HepG2 (cell line): ENCODE results near the gene GDAP1L1. TPM values are rescaled to one million over a fixed set of nuclear protein-coding genes. Genes with fewer than 3 reads are reported as not detected.

Experiments used
- ATAC-seq: fragments of 200-7000 bp; cut with Tn5 transposase; 3 replicates; pipeline ENCODE4 v1.9.1; 2020; ENCODE audit warnings: mild to moderate bottlenecking, moderate library complexity
- BruUV-seq: library from RNA; stranded (reverse); fragments of 400-500 nt; replicated peaks from 2 replicates; lab custom pipeline; 2021; lab: Mats Ljungman, UMichigan
- CTCF ChIA-PET: fragments of 300-600 bp; formaldehyde crosslinking; extraction: SDS; loops from one replicate; lab custom pipeline; 2021; ENCODE audit warnings: low total read pairs, inconsistent platforms, low intra/inter-chr PET ratio; lab: Yijun Ruan, JAX
- POLR2A ChIA-PET: fragments of 350-600 bp; sonication (Branson Sonifier 250); formaldehyde crosslinking; loops from one replicate; lab custom pipeline; 2020; ENCODE audit warnings: antibody characterized with exemption, inconsistent platforms; lab: Yijun Ruan, JAX
- DNase-seq: peaks from one replicate; pipeline ENCODE4 v3.0.0-alpha.2; 2015; ENCODE audit warnings: low spot score
- FAIRE-seq: peaks from 3 replicates; lab custom pipeline; 2011; peaks lifted over from hg19 to GRCh38; lab: Jason Lieb, UNC
- H2AFZ ChIP-seq: one replicate; pipeline ENCODE4 v1.6.1; 2011; ENCODE audit warnings: low read length, inconsistent platforms
- H3K27ac ChIP-seq: fragments of 300-600 bp; 3 replicates; pipeline ENCODE4 v1.8.0; 2011; ENCODE audit warnings: mixed run types, mild to moderate bottlenecking, mixed read lengths, low read length, inconsistent platforms; ENCODE audit not compliant: insufficient read depth; ENCODE audit errors: extremely low read length
- H3K27me3 ChIP-seq, 2 experiments: fragments of 200-600 bp in 1 of 2; 2 replicates in 1 of 2; 3 replicates in 1 of 2; pipeline versions ENCODE4 v1.6.0 to v1.8.0; 2011; ENCODE audit warnings: low read length in 2 of 2, mild to moderate bottlenecking in 2 of 2, moderate library complexity in 2 of 2, inconsistent platforms in 1 of 2; ENCODE audit not compliant: insufficient read depth in 2 of 2, control insufficient read depth in 1 of 2
- H3K36me3 ChIP-seq, 2 experiments: fragments of 200-600 bp in 1 of 2; replicated peaks in 1 of 2; 2 replicates in 1 of 2; 3 replicates in 1 of 2; pipeline versions ENCODE4 v1.5.1 to v1.8.0; 2011; ENCODE audit warnings: low read length in 2 of 2, inconsistent platforms in 1 of 2; ENCODE audit not compliant: insufficient read depth in 2 of 2, control insufficient read depth in 1 of 2
- H3K4me1 ChIP-seq: 2 replicates; pipeline ENCODE4 v1.5.1; 2012; ENCODE audit warnings: low read length, inconsistent platforms; ENCODE audit not compliant: insufficient read depth
- H3K4me2 ChIP-seq: 2 replicates; pipeline ENCODE4 v1.6.0; 2011; ENCODE audit warnings: low read depth, low read length, inconsistent platforms
- H3K4me3 ChIP-seq, 3 experiments: fragments of 200-600 bp in 1 of 3; sonication (generic), shearing (Covaris generic) in 1 of 3; replicated peaks in 1 of 3; 2 replicates each; pipeline ENCODE4 v1.5.1; 2011 to 2016; ENCODE audit warnings: low read length in 3 of 3, inconsistent platforms in 2 of 3, low read depth in 2 of 3, mild to moderate bottlenecking in 2 of 3, control low read depth in 1 of 3, mixed read lengths in 1 of 3; ENCODE audit not compliant: insufficient read depth in 1 of 3
- H3K79me2 ChIP-seq: one replicate; pipeline ENCODE4 v1.6.1; 2011; ENCODE audit warnings: low read length, inconsistent platforms; ENCODE audit not compliant: insufficient read depth
- H3K9ac ChIP-seq: 2 replicates; pipeline ENCODE4 v1.6.0; 2011; ENCODE audit warnings: mild to moderate bottlenecking, low read depth, low read length, inconsistent platforms; ENCODE audit not compliant: insufficient read depth
- H3K9me3 ChIP-seq: 2 replicates; pipeline ENCODE4 v1.5.1; 2012; ENCODE audit warnings: mild to moderate bottlenecking, low read length
- H4K20me1 ChIP-seq: 2 replicates; pipeline ENCODE4 v1.6.0; 2011; ENCODE audit warnings: inconsistent platforms, mild to moderate bottlenecking, low read length, moderate library complexity; ENCODE audit not compliant: insufficient read depth
- CBX1 ChIP-seq: IDR thresholded peaks from one replicate; pipeline ENCODE4 v1.6.1; 2016; ENCODE audit warnings: antibody characterized with exemption, low read depth
- CREM ChIP-seq, 2 experiments: sonication (generic) in 1 of 2; formaldehyde crosslinking in 1 of 2; IDR thresholded peaks; 2 replicates each; pipeline versions ENCODE4 v1.4.0 to v1.6.1; 2016 to 2020; ENCODE audit warnings: antibody characterized with exemption in 1 of 2, mild to moderate bottlenecking in 1 of 2, missing genetic modification reagents in 1 of 2
- DMTF1 ChIP-seq: sonication (generic); formaldehyde crosslinking; IDR thresholded peaks from 2 replicates; pipeline ENCODE4 v1.4.0; 2020; ENCODE audit warnings: mild to moderate bottlenecking, missing genetic modification reagents
- ETV6 ChIP-seq: sonication (generic); formaldehyde crosslinking; conservative IDR thresholded peaks from 2 replicates; pipeline ENCODE4 v1.4.0; 2020; ENCODE audit warnings: missing genetic modification reagents
- GABPB1 ChIP-seq: IDR thresholded peaks from 2 replicates; pipeline ENCODE4 v1.6.1; 2016; ENCODE audit warnings: mild to moderate bottlenecking, missing genetic modification reagents, moderate library complexity, missing compliant biosample characterization
- HOXA9 ChIP-seq: sonication (generic); formaldehyde crosslinking; IDR thresholded peaks from 2 replicates; pipeline ENCODE4 v1.8.1; 2022; ENCODE audit warnings: missing genetic modification reagents, mild to moderate bottlenecking, moderate library complexity, borderline replicate concordance
- MAFF ChIP-seq: IDR thresholded peaks from 2 replicates; pipeline ENCODE4 v1.6.1; 2011; ENCODE audit warnings: low read depth, low read length, improper control_type of control experiment
- MAFK ChIP-seq, 2 experiments: IDR thresholded peaks in 1 of 2; conservative IDR thresholded peaks in 1 of 2; 2 replicates each; pipeline ENCODE4 v1.6.1; 2011; ENCODE audit warnings: improper control_type of control experiment in 2 of 2, low read length in 2 of 2
- NFKB2 ChIP-seq: sonication (generic); formaldehyde crosslinking; IDR thresholded peaks from 2 replicates; pipeline ENCODE4 v1.4.0; 2020; ENCODE audit warnings: missing genetic modification reagents, borderline replicate concordance
- NR0B2 ChIP-seq: sonication (generic); formaldehyde crosslinking; IDR thresholded peaks from 2 replicates; pipeline ENCODE4 v1.4.0; 2020; ENCODE audit warnings: mild to moderate bottlenecking, missing genetic modification reagents
- POLR2AphosphoS2 ChIP-seq: IDR thresholded peaks from 2 replicates; pipeline ENCODE4 v1.6.1; 2011; ENCODE audit warnings: low read depth, low read length, improper control_type of control experiment
- RBAK ChIP-seq: sonication (generic); formaldehyde crosslinking; IDR thresholded peaks from 2 replicates; pipeline ENCODE4 v1.5.1; 2020; ENCODE audit warnings: mild to moderate bottlenecking, missing genetic modification reagents
- RBFOX2 ChIP-seq: fragments of 200-400 bp; formaldehyde crosslinking; IDR thresholded peaks from 2 replicates; pipeline ENCODE4 v1.6.1; 2017; ENCODE audit warnings: low read depth, mild to moderate bottlenecking, low read length
- RELA ChIP-seq: sonication (generic); formaldehyde crosslinking; IDR thresholded peaks from 2 replicates; pipeline ENCODE4 v1.4.0; 2020; ENCODE audit warnings: missing genetic modification reagents
- SAP130 ChIP-seq: IDR thresholded peaks from 2 replicates; pipeline ENCODE4 v1.6.1; 2016; ENCODE audit warnings: low read depth
- XBP1 ChIP-seq: sonication (generic); formaldehyde crosslinking; IDR thresholded peaks from 2 replicates; pipeline ENCODE4 v1.5.0; 2020; ENCODE audit warnings: missing genetic modification reagents
- ZNF24 ChIP-seq: fragments of 450-650 bp; IDR thresholded peaks from 2 replicates; pipeline ENCODE4 v1.6.1; 2017; ENCODE audit warnings: antibody characterized with exemption, mild to moderate bottlenecking
- WGBS: methylation state at CpG from one replicate; pipeline ENCODE4 v1.1.6; 2017; ENCODE audit warnings: low lambda C conversion rate; 5-methylcytosine and 5-hydroxymethylcytosine counted together
- in situ Hi-C: cut with HindIII; loops from 2 replicates; pipeline ENCODE4 v1.10.0; 2017; ENCODE audit warnings: low pct_unique_long_range_greater_than_20kb; ENCODE audit not compliant: extremely low pct_ligation_motif_present
- intact Hi-C: fragments of 100-400 bp; cut with micrococcal nuclease; formaldehyde crosslinking; loops from one replicate; pipeline ENCODE4 v1.10.0; 2022; ENCODE audit not compliant: unreplicated experiment
- polyA plus RNA-seq, 8 experiments: library from polyadenylated mRNA; depleted of rRNA in 3 of 8; stranded (reverse) in 7 of 8; unstranded in 1 of 8; fragments of >200 nt; fragmentation: Illumina TruSeq in 4 of 8; extraction: Trizol in 4 of 8; gene quantifications; 2 replicates each; pipeline versions ENCODE4 v1.2.1 to v1.2.3, GENCODE V29; 2011 to 2016; ENCODE audit warnings: low read depth in 4 of 8, missing spikeins in 1 of 8, mixed read lengths in 1 of 8; ENCODE audit not compliant: insufficient read depth in 1 of 8
- total RNA-seq, 5 experiments: library from RNA; depleted of rRNA; stranded (reverse); fragments of >200 nt; fragmentation: Illumina TruSeq; extraction: Trizol; gene quantifications; 2 replicates each; pipeline ENCODE4 v1.2.3, GENCODE V29; 2016; ENCODE audit warnings: low read depth in 1 of 5
- TF ChIP-seq, protein P1 (sequence below): sonication (generic); formaldehyde crosslinking; IDR thresholded peaks from 2 replicates; pipeline ENCODE4 v1.5.0; 2020; ENCODE audit warnings: mild to moderate bottlenecking, missing genetic modification reagents
- TF ChIP-seq, protein P2 (sequence below): IDR thresholded peaks from 2 replicates; pipeline ENCODE4 v1.6.1; 2018; ENCODE audit warnings: missing genetic modification reagents

Gene GDAP1L1
- total and polyA plus RNA-seq, 2 of the 13 experiments (the other 11 are each of a cell fraction or from before 2014, with no cell fraction given), result 0.04 TPM; not detected in 1

- FAIRE-seq, result no peak
- ChIA-PET POLR2A (no interaction called here), CTCF (no interaction called here)
- no peak for DNase-seq
- Histone ChIP-seq H4K20me1 (peaks cover 36% of the 10 kb centered on the region), H3K36me3 (peaks cover 26 to 57% of the 10 kb centered on the region in 2 experiments), H3K9ac (no peak overlapping the region), H2AFZ (no peak overlapping the region), H3K4me1 (peaks cover 51% of the 10 kb centered on the region), H3K4me3 (no peak overlapping the region), H3K4me2 (no peak overlapping the region), H3K27ac (peak overlapping the region; percentile 16), H3K9me3 (no peaks in the 10 kb centered on the region), H3K27me3 (no peaks in the 10 kb centered on the region), H3K79me2 (peaks cover 92% of the 10 kb centered on the region)
- in situ Hi-C loops, result no loop called here
- intact Hi-C loops, result loop anchor here (10.0 kb wide), 2 partner anchors 479 to 539 kb away; partner anchors contain the start of genes GTSF1L and MYBL2
- BruUV-seq, result no TSS peak
- ATAC-seq, result no peak
- WGBS, result 97% methylated on average over 4 of the region's 4 CpGs
- TF ChIP-seq ETV6 (CRISPR knock-in tag), result no peak
- TF ChIP-seq, protein P1, sequence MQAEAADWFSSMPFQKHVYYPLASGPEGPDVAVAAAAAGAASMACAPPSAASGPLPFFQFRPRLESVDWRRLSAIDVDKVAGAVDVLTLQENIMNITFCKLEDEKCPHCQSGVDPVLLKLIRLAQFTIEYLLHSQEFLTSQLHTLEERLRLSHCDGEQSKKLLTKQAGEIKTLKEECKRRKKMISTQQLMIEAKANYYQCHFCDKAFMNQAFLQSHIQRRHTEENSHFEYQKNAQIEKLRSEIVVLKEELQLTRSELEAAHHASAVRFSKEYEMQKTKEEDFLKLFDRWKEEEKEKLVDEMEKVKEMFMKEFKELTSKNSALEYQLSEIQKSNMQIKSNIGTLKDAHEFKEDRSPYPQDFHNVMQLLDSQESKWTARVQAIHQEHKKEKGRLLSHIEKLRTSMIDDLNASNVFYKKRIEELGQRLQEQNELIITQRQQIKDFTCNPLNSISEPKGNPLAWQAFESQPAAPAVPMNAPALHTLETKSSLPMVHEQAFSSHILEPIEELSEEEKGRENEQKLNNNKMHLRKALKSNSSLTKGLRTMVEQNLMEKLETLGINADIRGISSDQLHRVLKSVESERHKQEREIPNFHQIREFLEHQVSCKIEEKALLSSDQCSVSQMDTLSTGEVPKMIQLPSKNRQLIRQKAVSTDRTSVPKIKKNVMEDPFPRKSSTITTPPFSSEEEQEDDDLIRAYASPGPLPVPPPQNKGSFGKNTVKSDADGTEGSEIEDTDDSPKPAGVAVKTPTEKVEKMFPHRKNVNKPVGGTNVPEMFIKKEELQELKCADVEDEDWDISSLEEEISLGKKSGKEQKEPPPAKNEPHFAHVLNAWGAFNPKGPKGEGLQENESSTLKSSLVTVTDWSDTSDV (CRISPR knock-in tag), result no peak
- no peak for TF ChIP-seq DMTF1 (CRISPR knock-in tag)
- TF ChIP-seq RBAK (CRISPR knock-in tag), result no peak
- TF ChIP-seq NR0B2 (CRISPR knock-in tag), result no peak
- no peak for TF ChIP-seq CBX1
- TF ChIP-seq GABPB1 (CRISPR knock-in tag), result no peak
- TF ChIP-seq MAFF, result peak; percentile 71
- TF ChIP-seq ZNF24, result no peak
- TF ChIP-seq POLR2AphosphoS2, result 0 out of 2 replicates have a peak, but pooled peaks have one; percentile 30
- TF ChIP-seq HOXA9 (CRISPR knock-in tag), result no peak
- TF ChIP-seq NFKB2 (CRISPR knock-in tag), result no peak
- TF ChIP-seq RBFOX2, result peak; percentile 56; the same call in 1 of the 2 replicates
- no peak for TF ChIP-seq RELA (CRISPR knock-in tag)
- no peak for TF ChIP-seq CREM (IDR thresholded peaks at IDR 0.05)
- no peak for TF ChIP-seq CREM (CRISPR knock-in tag; IDR thresholded peaks at IDR 0.05)
- TF ChIP-seq, protein P2, sequence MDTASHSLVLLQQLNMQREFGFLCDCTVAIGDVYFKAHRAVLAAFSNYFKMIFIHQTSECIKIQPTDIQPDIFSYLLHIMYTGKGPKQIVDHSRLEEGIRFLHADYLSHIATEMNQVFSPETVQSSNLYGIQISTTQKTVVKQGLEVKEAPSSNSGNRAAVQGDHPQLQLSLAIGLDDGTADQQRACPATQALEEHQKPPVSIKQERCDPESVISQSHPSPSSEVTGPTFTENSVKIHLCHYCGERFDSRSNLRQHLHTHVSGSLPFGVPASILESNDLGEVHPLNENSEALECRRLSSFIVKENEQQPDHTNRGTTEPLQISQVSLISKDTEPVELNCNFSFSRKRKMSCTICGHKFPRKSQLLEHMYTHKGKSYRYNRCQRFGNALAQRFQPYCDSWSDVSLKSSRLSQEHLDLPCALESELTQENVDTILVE (CRISPR knock-in tag), result no peak
- TF ChIP-seq SAP130 (CRISPR knock-in tag), result peak; percentile 30; the same call in 1 of the 2 replicates
- TF ChIP-seq XBP1 (CRISPR knock-in tag), result no peak
- peak; percentile 77 to 92 for TF ChIP-seq MAFK (conservative IDR thresholded peaks at IDR 0.05 in 1 of 2, IDR thresholded peaks at IDR 0.05 in 1 of 2; ENCODE audit: low read length in 2 of 2)
Observed at GRCh38 chr20:44204156-44204831, 42.8 kb upstream of the GDAP1L1 start.
